IPS-11a (cell line): Measurements from ENCODE around the gene HAP1.

Experiments
- H3K4me3 ChIP-seq: one replicate; pipeline ENCODE4 v1.5.1; 2013; ENCODE audit warnings: low read depth, low read length, control low read depth

HAP1 gene

GRCh38 chr17:41766135-41766534, 31.7 kb upstream of the HAP1 start:
- no peak overlapping the region for H3K4me3 ChIP-seq

- H3K4me3 ChIP-seq, result no peak overlapping the region
Observed at GRCh38 chr17:41763327-41763726, 28.9 kb upstream of the HAP1 start.

- H3K4me3 ChIP-seq, result no peak overlapping the region
Observed at GRCh38 chr17:41762841-41763240, 28.4 kb upstream of the HAP1 start.

- H3K4me3 ChIP-seq, result no peak overlapping the region
Observed at GRCh38 chr17:41762391-41762790, 27.9 kb upstream of the HAP1 start.

GRCh38 chr17:41760878-41761277, 26.4 kb upstream of the HAP1 start:
- H3K4me3 ChIP-seq, result no peak overlapping the region

GRCh38 chr17:41758601-41759000, 24.2 kb upstream of the HAP1 start:
- H3K4me3 ChIP-seq, result no peak overlapping the region

GRCh38 chr17:41754066-41754465, 19.6 kb upstream of the HAP1 start:
- no peak overlapping the region for H3K4me3 ChIP-seq

GRCh38 chr17:41751288-41751687, 16.8 kb upstream of the HAP1 start:
- H3K4me3 ChIP-seq, result no peak overlapping the region

- H3K4me3 ChIP-seq, result no peak overlapping the region
Observed at GRCh38 chr17:41750862-41751261, 16.4 kb upstream of the HAP1 start.

- no peak overlapping the region for H3K4me3 ChIP-seq
Observed at GRCh38 chr17:41748275-41748674, 13.8 kb upstream of the HAP1 start.

GRCh38 chr17:41741709-41742108, 7.3 kb upstream of the HAP1 start:
- H3K4me3 ChIP-seq, result no peak overlapping the region

GRCh38 chr17:41740506-41740905, 6.1 kb upstream of the HAP1 start:
- no peak overlapping the region for H3K4me3 ChIP-seq

GRCh38 chr17:41739661-41740352, 5.4 kb upstream of the HAP1 start:
- no peak overlapping the region for H3K4me3 ChIP-seq

GRCh38 chr17:41738801-41739112, 4.3 kb upstream of the HAP1 start:
- no peak overlapping the region for H3K4me3 ChIP-seq

GRCh38 chr17:41738077-41738800, 3.8 kb upstream of the HAP1 start:
- H3K4me3 ChIP-seq, result no peak overlapping the region

GRCh38 chr17:41737680-41738023, 3.2 kb upstream of the HAP1 start:
- H3K4me3 ChIP-seq, result no peak overlapping the region

- no peak overlapping the region for H3K4me3 ChIP-seq
Observed at GRCh38 chr17:41736983-41737679, 2.7 kb upstream of the HAP1 start.

- H3K4me3 ChIP-seq, result no peak overlapping the region
Observed at GRCh38 chr17:41735744-41736143, 1.3 kb upstream of the HAP1 start.

GRCh38 chr17:41734949-41735313, 488 bp upstream of the HAP1 start:
- H3K4me3 ChIP-seq, result peak overlapping the region; percentile 48

GRCh38 chr17:41733348-41734138, 900 bp downstream of the HAP1 start:
- H3K4me3 ChIP-seq, result peak overlapping the region; percentile 13

GRCh38 chr17:41731836-41732235, 2.6 kb downstream of the HAP1 start:
- no peak overlapping the region for H3K4me3 ChIP-seq

- H3K4me3 ChIP-seq, result no peak overlapping the region
Observed at GRCh38 chr17:41730479-41730878, 4.0 kb downstream of the HAP1 start.
